ENCODE data around the gene UTP15.

The UTP15 gene

GRCh38 chr5:73607228-73607627, 41.7 kb downstream of the UTP15 start:
- H3K27me3 ChIP-seq (ENCODE audit: insufficient read depth, low read depth): no peaks in the 10 kb centered on the region
- no peaks in the 10 kb centered on the region for H3K4me1 ChIP-seq (ENCODE audit: low read depth, poor library complexity, severe bottlenecking)
- no peak for TF ChIP-seq CTCF (conservative IDR thresholded peaks at IDR 0.05; ENCODE audit: low read depth, low read length)
- H3K4me3 ChIP-seq (IDR thresholded peaks at IDR 0.05; ENCODE audit: insufficient read depth, low read depth, low read length): no peak overlapping the region
- H3K27ac ChIP-seq: no peak overlapping the region
- H2AFZ ChIP-seq (ENCODE audit: low read depth): no peak overlapping the region
- H3K79me2 ChIP-seq (ENCODE audit: insufficient read depth, low read depth): no peaks in the 10 kb centered on the region
- H3K9ac ChIP-seq: no peak overlapping the region
- no peak overlapping the region for H3K4me2 ChIP-seq
- H4K20me1 ChIP-seq (ENCODE audit: insufficient read depth): no peaks in the 10 kb centered on the region
- H3K36me3 ChIP-seq (ENCODE audit: insufficient read depth): no peaks in the 10 kb centered on the region

- Histone ChIP-seq H3K27ac (no peak overlapping the region), H3K36me3 (ENCODE audit: insufficient read depth) (no peaks in the 10 kb centered on the region), H3K4me3 (IDR thresholded peaks at IDR 0.05; ENCODE audit: insufficient read depth, low read depth, low read length) (no peak overlapping the region), H3K9ac (no peak overlapping the region), H3K4me1 (ENCODE audit: low read depth, poor library complexity, severe bottlenecking) (peaks cover 2% of the 10 kb centered on the region), H2AFZ (ENCODE audit: low read depth) (no peak overlapping the region), H3K4me2 (no peak overlapping the region), H3K79me2 (ENCODE audit: insufficient read depth, low read depth) (no peaks in the 10 kb centered on the region), H3K27me3 (ENCODE audit: insufficient read depth, low read depth) (no peaks in the 10 kb centered on the region), H4K20me1 (ENCODE audit: insufficient read depth) (no peaks in the 10 kb centered on the region)
- no peak for TF ChIP-seq CTCF (conservative IDR thresholded peaks at IDR 0.05; ENCODE audit: low read depth, low read length)
Measured at GRCh38 chr5:73612799-73613198, 47.3 kb downstream of the UTP15 start.

GRCh38 chr5:73615085-73615484, 49.5 kb downstream of the UTP15 start:
- TF ChIP-seq CTCF (conservative IDR thresholded peaks at IDR 0.05; ENCODE audit: low read depth, low read length): no peak
- Histone ChIP-seq H3K79me2 (ENCODE audit: insufficient read depth, low read depth) (no peaks in the 10 kb centered on the region), H3K4me1 (ENCODE audit: low read depth, poor library complexity, severe bottlenecking) (peaks cover 3% of the 10 kb centered on the region), H3K4me3 (IDR thresholded peaks at IDR 0.05; ENCODE audit: insufficient read depth, low read depth, low read length) (no peak overlapping the region), H3K27me3 (ENCODE audit: insufficient read depth, low read depth) (no peaks in the 10 kb centered on the region), H3K36me3 (ENCODE audit: insufficient read depth) (no peaks in the 10 kb centered on the region), H3K9ac (no peak overlapping the region), H4K20me1 (ENCODE audit: insufficient read depth) (no peaks in the 10 kb centered on the region), H2AFZ (ENCODE audit: low read depth) (no peak overlapping the region), H3K27ac (no peak overlapping the region), H3K4me2 (no peak overlapping the region)

- no peaks in the 10 kb centered on the region for H3K36me3 ChIP-seq (ENCODE audit: insufficient read depth)
Measured at GRCh38 chr5:73615947-73616346, 50.4 kb downstream of the UTP15 start.

More at GRCh38 chr5:73615947-73616346, 50.4 kb downstream of the UTP15 start:
- no peak for TF ChIP-seq CTCF (conservative IDR thresholded peaks at IDR 0.05; ENCODE audit: low read depth, low read length)
- Histone ChIP-seq H3K4me2 (no peak overlapping the region), H4K20me1 (ENCODE audit: insufficient read depth) (no peaks in the 10 kb centered on the region), H2AFZ (ENCODE audit: low read depth) (no peak overlapping the region), H3K4me1 (ENCODE audit: low read depth, poor library complexity, severe bottlenecking) (peaks cover 3% of the 10 kb centered on the region), H3K79me2 (ENCODE audit: insufficient read depth, low read depth) (no peaks in the 10 kb centered on the region), H3K4me3 (IDR thresholded peaks at IDR 0.05; ENCODE audit: insufficient read depth, low read depth, low read length) (no peak overlapping the region), H3K9ac (no peak overlapping the region), H3K27me3 (ENCODE audit: insufficient read depth, low read depth) (no peaks in the 10 kb centered on the region), H3K27ac (no peak overlapping the region)

All from KMS-11 (cell line).